ENCODE data around the gene MARCHF3. TPM values are rescaled to one million over a fixed set of nuclear protein-coding genes. Genes with fewer than 3 reads are reported as not detected.

Gene MARCHF3
- polyA plus RNA-seq, 1 donor from 2014 or later: 3.9 TPM

GRCh38 chr5:126975796-126976195 is 54.6 kb downstream of the MARCHF3 start:
- Histone ChIP-seq H2AFZ (ENCODE audit: low read depth, low read length) (no peak overlapping the region), H3K9ac (ENCODE audit: low read length) (no peak overlapping the region), H3K4me3 (ENCODE audit: low read length) (no peak overlapping the region), H3K4me2 (ENCODE audit: low read length) (no peak overlapping the region), H3K27me3 (ENCODE audit: insufficient read depth, low read depth, low read length) (no peaks in the 10 kb centered on the region), H4K20me1 (ENCODE audit: insufficient read depth) (no peaks in the 10 kb centered on the region), H3K9me3 (ENCODE audit: low read length) (no peaks in the 10 kb centered on the region), H3K36me3 (ENCODE audit: insufficient read depth, low read length) (no peaks in the 10 kb centered on the region), H3K9me2 (ENCODE audit: insufficient read depth, low read length) (no peaks in the 10 kb centered on the region), H3F3A (ENCODE audit: insufficient read depth, low read length, poor library complexity, severe bottlenecking) (no peaks in the 10 kb centered on the region), H3K27ac (ENCODE audit: low read length) (no peak overlapping the region), H3K79me2 (replicated peaks; ENCODE audit: insufficient read depth, low read length) (no peaks in the 10 kb centered on the region)
- no peak for TF ChIP-seq CTCF (IDR thresholded peaks at IDR 0.05; ENCODE audit: poor library complexity, severe bottlenecking)
- TF ChIP-seq SMC3 (conservative IDR thresholded peaks at IDR 0.05; ENCODE audit: poor library complexity): no peak
- TF ChIP-seq REST (IDR thresholded peaks at IDR 0.05; ENCODE audit: borderline replicate concordance): no peak
- TF ChIP-seq TAF1 (IDR thresholded peaks at IDR 0.05; ENCODE audit: low read depth): no peak
- TF ChIP-seq EZH2 (IDR thresholded peaks at IDR 0.05; ENCODE audit: borderline replicate concordance, insufficient read depth, low read length, poor library complexity, severe bottlenecking): no peak
- TF ChIP-seq EP300 (conservative IDR thresholded peaks at IDR 0.05; ENCODE audit: poor library complexity, severe bottlenecking): no peak
- no peak for TF ChIP-seq MXI1 (conservative IDR thresholded peaks at IDR 0.05; ENCODE audit: poor library complexity, severe bottlenecking)
- no peak for TF ChIP-seq POLR2AphosphoS5 (IDR thresholded peaks at IDR 0.05)
- no peak for TF ChIP-seq RAD21 (conservative IDR thresholded peaks at IDR 0.05)

GRCh38 chr5:126973193-126973592 is 57.2 kb downstream of the MARCHF3 start:
- Histone ChIP-seq H3K27ac (ENCODE audit: low read length) (no peak overlapping the region), H2AFZ (ENCODE audit: low read depth, low read length) (no peak overlapping the region), H3K4me3 (ENCODE audit: low read length) (no peak overlapping the region), H3K27me3 (ENCODE audit: insufficient read depth, low read depth, low read length) (no peaks in the 10 kb centered on the region), H3K79me2 (replicated peaks; ENCODE audit: insufficient read depth, low read length) (no peaks in the 10 kb centered on the region), H3K9me3 (ENCODE audit: low read length) (no peaks in the 10 kb centered on the region), H3K9ac (ENCODE audit: low read length) (no peak overlapping the region), H4K20me1 (ENCODE audit: insufficient read depth) (no peaks in the 10 kb centered on the region), H3K36me3 (ENCODE audit: insufficient read depth, low read length) (no peaks in the 10 kb centered on the region), H3K4me2 (ENCODE audit: low read length) (no peak overlapping the region), H3K9me2 (ENCODE audit: insufficient read depth, low read length) (no peaks in the 10 kb centered on the region), H3F3A (ENCODE audit: insufficient read depth, low read length, poor library complexity, severe bottlenecking) (no peaks in the 10 kb centered on the region)
- TF ChIP-seq EP300 (conservative IDR thresholded peaks at IDR 0.05; ENCODE audit: poor library complexity, severe bottlenecking) (no peak), TAF1 (IDR thresholded peaks at IDR 0.05; ENCODE audit: low read depth) (no peak), CTCF (IDR thresholded peaks at IDR 0.05; ENCODE audit: poor library complexity, severe bottlenecking) (no peak)

All from neural cell (in vitro differentiated cells).